Measurements from ENCODE around the gene CBX4.

The CBX4 gene

GRCh38 chr17:79811868-79812352 lies 27.3 kb downstream of the CBX4 start:
- no peak for DNase-seq (ENCODE audit: low read depth)

GRCh38 chr17:79811011-79811867 lies 28.0 kb downstream of the CBX4 start:
- DNase-seq (ENCODE audit: low read depth), result no peak

DNA sequence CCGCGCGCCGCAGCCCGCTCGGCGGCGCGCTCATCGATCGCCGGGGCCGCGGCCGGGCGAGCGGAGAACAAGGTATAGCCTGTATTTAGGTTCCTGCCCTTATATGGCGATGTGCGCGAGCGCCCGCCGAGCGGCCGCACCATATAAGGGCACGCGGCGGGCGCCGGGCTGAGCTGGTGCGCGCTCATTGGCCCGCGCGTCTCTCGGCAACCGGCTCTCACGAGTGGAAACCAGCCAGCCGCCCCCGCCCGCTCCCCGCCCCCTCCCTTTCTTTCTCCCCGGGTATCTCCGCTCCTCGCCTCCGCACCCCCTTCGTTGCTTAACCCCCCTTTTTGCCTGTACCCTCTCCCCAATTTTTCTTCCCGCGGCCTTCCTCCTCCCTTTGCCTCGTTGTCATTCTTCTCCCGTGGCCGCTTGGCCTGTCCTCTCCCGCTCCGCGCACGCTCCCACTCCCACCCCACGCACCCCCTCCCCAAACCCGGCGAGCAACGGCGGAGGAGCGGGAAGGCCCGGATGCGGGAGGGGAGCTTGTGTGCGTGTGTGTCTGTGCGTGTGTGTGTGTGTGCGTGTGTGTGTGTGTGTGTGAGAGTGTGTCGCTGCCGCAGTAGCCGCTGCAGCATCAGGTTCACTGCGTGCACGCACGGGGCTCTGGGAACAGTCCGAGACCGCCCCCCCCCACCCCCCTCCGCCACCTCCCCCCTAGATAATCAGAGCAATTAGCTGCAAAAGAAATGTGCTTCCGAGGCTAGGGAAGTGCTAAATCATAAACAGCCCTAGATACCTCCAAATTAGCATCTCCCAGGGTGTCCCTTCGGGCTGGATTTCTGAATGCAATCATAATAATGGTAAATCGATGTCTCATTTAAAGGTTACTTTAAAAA lies 28.9 kb downstream of the CBX4 start:
- DNase-seq (ENCODE audit: low read depth), result no peak

DNA sequence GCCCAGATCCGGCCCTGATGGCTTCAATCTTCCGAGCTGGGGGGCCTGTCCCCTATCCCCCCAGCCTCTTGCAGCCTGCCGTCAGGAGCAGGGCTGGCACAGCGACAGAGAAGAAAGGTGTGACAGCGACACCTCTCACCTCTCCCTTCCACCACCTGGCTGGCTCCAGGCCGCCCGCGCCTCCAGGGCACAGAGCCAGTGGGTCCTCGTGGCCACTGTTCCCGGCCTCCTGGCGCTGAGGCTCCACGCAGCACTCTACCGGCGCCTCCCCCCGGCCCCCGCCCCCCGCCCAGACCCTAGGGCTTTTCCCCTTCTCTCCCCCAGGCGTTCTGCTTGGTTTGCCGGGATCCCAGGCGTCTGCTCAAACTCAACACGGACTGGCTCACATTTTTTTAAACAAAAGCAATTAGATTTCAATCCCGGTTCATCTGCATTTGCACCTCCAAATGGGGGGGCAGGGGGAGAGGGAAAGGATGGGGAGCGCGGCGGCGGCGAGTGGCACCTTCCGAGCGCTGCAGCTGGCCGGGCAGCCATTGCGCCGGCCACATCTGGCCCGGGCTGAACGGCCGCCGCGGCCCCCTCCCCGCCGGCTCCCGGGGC lies 29.6 kb downstream of the CBX4 start:
- DNase-seq (ENCODE audit: low read depth), result no peak

DNA sequence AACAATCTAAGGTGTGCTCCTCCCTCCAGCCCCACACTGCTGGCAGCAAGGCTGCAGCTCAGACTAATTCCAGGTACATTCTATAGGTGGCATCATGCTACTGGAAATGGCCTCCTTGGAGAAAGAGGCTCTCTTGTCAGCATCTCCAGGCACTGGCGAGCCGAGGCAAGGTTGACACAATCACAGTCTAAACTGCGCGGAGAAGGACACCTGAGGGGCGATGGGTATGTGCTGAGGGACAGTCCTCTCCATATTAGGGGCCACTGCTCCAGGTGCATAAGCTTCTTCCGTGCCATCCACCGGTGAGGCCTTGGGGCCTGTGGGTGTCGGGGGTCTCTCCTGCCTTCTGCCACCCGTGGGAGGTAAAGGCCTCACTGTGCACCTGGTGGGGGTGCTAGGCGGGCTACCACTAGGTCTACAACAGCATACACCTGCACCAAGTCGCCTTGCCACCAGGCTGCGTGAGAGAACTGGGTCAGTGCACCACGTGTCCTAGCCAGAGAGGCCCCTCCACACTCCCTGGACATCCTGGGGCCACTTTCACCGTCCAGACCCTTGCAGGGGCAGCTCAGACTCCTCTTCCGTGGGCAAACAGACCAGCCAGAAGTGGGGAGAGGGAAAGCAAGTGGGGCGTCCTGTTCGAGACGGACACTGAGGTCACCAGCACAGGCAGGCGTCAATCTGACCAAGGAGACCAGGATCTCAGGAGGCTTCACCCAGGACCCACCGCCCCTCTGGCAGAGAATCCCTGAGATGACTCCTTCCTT lies 30.3 kb downstream of the CBX4 start:
- no peak for DNase-seq (ENCODE audit: low read depth)

GRCh38 chr17:79806863-79807720 lies 32.1 kb downstream of the CBX4 start:
- DNase-seq (ENCODE audit: low read depth), result no peak

DNA sequence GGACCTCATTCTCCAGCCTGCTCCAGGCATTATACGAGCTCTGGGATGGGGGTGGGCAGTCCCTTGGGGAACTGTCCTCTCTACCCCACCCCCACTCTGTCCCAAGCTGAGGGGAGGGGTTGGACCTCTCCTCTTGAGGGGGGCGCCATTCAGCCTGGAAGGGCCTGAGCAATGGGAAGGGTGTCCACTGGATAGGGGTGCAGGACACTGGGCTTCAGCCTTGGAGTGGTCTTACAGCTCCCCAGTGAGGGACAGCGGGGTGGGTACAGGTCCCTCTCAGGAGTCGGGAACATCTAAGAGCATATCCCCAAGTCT lies 32.8 kb downstream of the CBX4 start:
- no peak for DNase-seq (ENCODE audit: low read depth)

DNA sequence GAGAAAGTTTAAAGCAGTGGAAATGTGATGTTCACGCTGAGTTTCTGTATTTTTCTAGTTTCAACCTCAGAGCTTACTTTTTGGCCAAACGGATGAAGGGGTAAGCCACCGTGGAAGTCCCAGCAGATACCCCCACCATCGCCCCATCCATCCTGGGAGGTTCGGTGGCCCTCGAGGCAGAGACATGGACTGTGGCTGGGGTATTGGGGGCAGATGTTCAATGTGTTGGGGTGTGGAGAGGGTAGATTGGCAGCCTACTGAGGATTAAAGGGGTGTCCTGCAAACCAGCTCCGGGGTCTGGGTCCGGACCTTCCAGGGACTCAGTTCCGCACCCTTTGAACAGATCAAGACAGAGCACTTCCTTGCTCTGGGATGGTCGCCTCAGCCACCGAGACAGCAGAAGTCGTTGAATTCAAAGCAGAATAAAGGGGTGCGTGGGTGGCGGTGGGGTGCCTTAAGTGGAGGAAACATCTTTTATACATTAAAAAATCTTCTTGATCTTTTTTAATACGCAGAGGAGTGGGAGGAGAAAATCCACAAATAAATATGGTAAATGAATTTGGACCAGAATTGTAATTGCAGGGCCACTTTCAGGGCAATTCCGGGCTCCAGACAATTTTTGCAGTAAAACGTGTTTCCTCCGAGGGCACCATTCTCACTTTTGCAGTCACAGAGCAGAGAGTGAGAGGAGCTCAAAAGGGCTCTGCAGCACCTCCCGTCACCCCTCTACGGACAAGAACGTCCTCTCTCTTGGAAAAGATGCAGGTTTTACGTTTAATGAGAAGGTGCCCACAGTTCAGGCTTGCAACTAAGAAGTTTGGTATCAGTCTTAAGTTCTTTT lies 34.2 kb downstream of the CBX4 start:
- no peak for DNase-seq (ENCODE audit: low read depth)

- no peak for DNase-seq (ENCODE audit: low read depth)
Measured at GRCh38 chr17:79803997-79804855, 35.0 kb downstream of the CBX4 start.

GRCh38 chr17:79803421-79803996 lies 35.7 kb downstream of the CBX4 start:
- no peak for DNase-seq (ENCODE audit: low read depth)

GRCh38 chr17:79802736-79803420 lies 36.4 kb downstream of the CBX4 start:
- no peak for DNase-seq (ENCODE audit: low read depth)

GRCh38 chr17:79802039-79802735 lies 37.1 kb downstream of the CBX4 start:
- no peak for DNase-seq (ENCODE audit: low read depth)

- DNase-seq (ENCODE audit: low read depth), result no peak
Measured at GRCh38 chr17:79801156-79802038, 37.8 kb downstream of the CBX4 start.

- DNase-seq (ENCODE audit: low read depth), result peak; percentile 54
Measured at GRCh38 chr17:79800325-79801155, 38.7 kb downstream of the CBX4 start.

- DNase-seq (ENCODE audit: low read depth), result no peak
Measured at GRCh38 chr17:79799538-79800324, 39.5 kb downstream of the CBX4 start.
